Mammary epithelial cell (primary cell): ENCODE data around the gene SHKBP1.
A peak's percentile ranks its signal among the peaks of the same experiment; 100 is the strongest.

ENCODE experiments used
- CTCF ChIP-seq, 2 donors: IDR thresholded peaks in 1 of 2; conservative IDR thresholded peaks in 1 of 2; 2 replicates each; pipeline ENCODE4 v1.5.1; 2011 to 2012; ENCODE audit warnings: inconsistent platforms in 2 of 2, low read length in 2 of 2, mild to moderate bottlenecking in 2 of 2, control low read depth in 1 of 2, low read depth in 1 of 2; ENCODE audit not compliant: insufficient read depth in 1 of 2; ENCODE audit errors: extremely low read depth in 1 of 2
- EZH2 ChIP-seq: IDR thresholded peaks from 2 replicates; pipeline ENCODE4 v1.6.1; 2012; ENCODE audit warnings: low read length, inconsistent platforms, borderline replicate concordance

GRCh38 chr19:40570313-40571004 is 6.2 kb upstream of the SHKBP1 start:
- peak; percentile 20 to 54 for TF ChIP-seq CTCF (conservative IDR thresholded peaks at IDR 0.05 in 1 of 2, IDR thresholded peaks at IDR 0.05 in 1 of 2; ENCODE audit: extremely low read depth in 1 of 2, insufficient read depth in 1 of 2, low read depth in 1 of 2, low read length in 2 of 2)
- no peak for TF ChIP-seq EZH2
